Right hindlimb (tissue), 1 donor: Measurements from ENCODE around the gene HNRNPF.
"Not testable (repeated sequence)": the region's sequence is repeated elsewhere in the genome, so short reads cannot be mapped to it uniquely, and the experiment has no call there.

Source experiments
- DNase-seq: peaks from one replicate; pipeline ENCODE4 v3.0.0-alpha.2; 2018

Gene HNRNPF

DNA sequence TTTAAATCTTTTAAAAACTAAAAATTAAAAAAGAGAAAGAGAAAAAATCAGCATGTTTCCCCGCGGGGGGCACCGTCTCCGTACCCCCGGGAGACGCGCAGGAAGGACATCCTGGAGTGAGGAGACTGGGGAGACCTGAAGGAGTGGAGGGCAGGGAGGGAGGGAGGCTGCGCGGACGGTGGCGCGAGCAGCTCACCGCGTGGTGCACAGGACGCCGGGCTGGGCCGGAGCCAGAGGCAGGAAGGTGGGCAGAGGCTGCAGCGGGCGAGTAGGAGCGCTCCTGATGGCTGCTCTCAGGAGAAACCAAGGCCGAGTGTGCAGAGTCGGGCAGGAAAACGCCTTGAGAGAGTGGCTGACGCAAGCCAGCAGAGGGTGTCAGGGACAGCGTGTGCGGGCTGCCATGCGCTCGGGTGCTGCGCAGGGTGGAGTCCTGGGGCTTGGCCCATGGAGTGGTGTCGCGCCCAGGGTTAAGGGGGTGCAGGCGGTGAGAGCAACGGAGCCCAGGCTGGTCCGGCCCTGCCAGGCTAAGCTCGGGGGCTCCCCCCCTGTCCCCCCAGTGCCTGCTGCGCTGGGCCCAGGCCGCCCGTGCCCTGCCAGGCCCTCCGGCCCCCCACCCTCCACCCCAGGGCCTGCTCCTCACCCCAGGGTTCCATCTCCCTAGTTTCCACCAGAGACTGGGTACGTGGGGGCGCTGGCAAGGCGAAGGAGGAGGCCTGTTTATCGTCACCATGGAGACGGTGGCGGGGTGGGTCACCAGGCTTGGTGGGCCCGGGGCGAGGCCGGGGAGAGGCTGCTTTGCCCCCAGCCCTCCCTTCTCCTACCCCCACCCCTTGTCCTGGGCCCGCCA, 66.5 kb downstream of the HNRNPF start:
- DNase-seq, result no peak

DNA sequence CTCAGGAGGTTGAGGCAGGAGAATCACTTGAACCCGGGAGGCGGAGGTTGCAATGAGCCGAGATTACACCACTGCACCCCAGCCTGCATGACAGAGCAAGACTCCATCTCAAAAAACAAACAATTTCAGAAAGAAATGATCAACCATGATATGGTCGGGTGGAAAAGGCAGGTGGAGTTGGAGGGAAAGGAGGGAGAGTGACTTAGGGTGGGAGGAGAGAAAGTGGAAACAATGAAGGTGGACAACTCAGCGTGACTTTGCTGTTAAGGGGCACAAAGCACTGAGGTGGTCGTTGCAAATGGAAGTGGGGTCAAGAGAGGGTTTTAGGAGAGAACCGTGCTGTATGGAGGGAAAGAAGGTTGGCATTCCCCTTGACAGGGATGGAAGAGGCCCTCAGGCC, 67.5 kb downstream of the HNRNPF start:
- DNase-seq, result no peak

DNA sequence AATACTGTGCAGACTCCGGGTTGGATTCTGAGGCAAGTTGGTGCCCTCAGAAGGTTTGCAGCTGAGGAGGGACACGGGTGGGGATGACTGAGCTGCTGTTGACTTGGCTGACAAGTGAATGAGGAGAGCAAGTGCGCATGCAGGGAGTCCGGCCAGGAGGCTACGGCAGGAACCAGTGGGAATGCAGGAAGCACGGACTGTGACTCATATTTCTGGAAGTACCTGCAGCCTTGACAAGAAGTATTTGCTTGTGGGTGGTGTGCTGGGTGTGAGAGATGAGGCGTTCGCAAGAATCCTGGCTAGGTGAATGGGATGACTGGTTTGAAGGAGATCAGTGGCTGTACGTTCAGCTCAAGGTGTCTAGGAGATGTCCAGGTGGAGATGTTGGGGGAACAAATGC, 68.4 kb downstream of the HNRNPF start:
- no peak for DNase-seq

DNA sequence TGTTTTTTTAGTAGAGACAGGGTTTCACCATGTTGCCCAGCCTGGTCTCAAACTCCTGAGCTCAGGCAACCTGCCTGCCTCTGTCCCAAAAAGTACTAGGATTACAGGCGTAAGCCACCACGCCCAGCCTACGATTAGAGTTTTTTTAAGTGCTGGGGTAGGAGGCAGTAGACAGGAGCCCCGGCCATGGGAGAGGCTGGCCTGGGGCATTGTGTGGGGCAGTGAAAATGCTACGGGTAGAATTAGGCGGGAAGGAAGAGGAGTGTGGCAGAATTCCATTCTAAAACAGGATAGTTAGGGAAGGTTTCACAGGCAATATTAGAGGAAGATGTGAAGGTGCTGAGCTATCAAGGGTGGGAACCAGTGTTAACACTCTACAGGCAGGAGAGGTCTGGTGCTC, 68.9 kb downstream of the HNRNPF start:
- no peak for DNase-seq

DNA sequence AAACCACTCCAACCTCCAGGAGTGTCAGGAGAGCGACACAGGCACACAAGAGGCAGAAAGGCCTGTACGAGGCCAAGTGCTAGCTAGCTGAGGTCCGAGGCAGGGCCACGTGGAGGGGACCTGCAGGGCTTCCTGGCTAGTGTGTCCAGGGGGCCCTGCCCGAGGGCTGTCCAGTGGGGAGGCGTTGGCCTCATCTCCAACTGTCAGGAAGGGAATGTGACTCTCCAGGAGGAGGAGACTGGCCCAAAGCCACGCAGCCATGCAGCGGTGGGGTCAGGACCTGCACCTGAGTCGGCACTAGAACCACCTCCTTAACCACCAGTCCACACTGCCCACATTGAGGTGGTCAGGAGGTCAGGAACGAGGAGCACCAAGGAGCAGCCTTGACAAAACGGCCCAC, 69.8 kb downstream of the HNRNPF start:
- no peak for DNase-seq

DNA sequence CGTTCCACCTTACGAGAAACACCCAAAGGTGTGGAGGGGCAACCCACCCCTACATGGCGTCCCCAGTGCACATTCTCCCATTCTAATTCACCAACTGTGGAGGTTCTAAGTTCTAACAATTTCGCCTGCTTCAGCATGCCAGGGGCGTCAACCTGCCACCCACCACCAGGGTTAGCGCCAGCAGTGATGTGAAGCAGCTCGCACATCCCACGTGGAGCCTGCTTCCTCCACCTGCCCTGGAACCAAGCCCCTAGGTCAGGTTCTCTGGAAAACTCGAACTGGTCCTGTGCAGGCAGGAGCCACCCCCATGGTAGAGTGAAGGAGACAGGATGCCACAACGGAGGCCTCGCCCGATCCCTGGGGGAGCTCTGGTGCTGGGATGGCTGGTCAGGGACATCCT, 70.9 kb downstream of the HNRNPF start:
- no peak for DNase-seq

DNA sequence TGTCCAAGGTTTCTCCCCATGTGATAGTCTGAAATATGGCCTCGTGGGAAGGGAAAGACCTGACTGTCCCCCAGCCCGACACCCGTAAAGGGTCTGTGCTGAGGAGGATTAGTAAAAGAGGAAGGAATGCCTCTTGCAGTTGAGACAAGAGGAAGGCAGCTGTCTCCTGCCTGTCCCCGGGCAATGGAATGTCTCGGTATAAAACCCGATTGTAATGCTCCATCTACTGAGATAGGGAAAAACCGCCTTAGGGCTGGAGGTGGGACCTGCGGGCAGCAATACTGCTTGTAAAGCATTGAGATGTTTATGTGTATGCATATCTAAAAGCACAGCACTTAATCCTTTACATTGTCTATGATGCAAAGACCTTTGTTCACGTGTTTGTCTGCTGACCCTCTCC, 71.5 kb downstream of the HNRNPF start:
- not testable (repeated sequence) for DNase-seq

DNA sequence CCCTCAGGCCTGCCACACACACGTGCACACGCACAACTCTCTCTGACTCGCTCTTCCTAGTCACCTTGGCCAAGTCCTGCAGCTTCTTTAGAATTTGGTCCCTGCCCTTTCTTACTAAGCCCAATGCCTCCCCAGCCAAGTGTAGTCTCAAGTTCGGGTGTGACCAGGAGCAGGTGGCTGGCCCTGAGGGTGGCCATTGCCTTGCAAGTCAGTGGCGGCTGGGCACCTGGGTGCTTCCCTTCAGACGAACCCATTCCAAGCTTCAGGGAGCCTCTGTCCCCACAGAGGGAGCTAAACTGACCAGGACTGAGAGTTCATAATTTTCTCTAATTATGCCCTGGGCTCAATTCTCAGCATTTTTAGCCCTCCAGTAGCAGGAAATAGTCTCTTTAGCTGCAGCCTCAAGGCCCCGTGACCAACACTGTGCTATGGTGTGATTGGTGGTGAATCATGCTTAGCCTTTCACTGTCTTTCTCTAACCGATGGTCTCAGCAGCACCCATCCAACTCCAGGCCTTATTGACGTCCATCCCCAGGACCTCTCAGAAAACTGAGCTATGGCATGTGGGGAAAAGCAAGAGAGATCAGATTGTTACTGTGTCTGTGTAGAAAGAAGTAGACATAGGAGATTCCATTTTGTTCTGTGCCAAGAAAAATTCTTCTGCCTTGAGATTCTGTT, 72.2 kb downstream of the HNRNPF start:
- DNase-seq, result no peak

DNA sequence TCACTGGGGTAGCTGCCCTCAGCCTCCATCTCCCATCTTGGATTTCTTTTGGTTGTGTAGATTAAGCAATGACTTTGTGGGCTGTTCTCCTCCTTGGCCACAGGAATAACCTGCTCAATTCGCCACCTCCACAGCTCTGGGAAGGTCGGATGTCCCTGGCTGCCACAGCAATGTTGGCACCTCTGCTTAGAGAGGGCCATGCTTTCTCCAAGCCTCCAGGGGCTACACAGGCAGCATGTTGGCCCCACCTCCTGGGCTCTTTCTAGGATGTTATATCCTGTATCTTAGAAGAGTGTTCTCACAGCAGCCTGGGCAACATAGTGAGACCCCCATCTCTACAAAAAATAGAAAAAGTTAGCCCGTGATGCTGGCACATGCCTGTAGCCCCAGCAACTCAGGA, 72.9 kb downstream of the HNRNPF start:
- DNase-seq, result no peak
